Activated CD4-positive, alpha-beta memory T cell treated with anti-CD3 and anti-CD28 coated beads for 36 hours (primary cell): ENCODE results near the gene N4BP2. TPM values are rescaled to one million over a fixed set of nuclear protein-coding genes. Genes with fewer than 3 reads are reported as not detected.
"Not testable (repeated sequence)": the region's sequence is repeated elsewhere in the genome, so short reads cannot be mapped to it uniquely, and the experiment has no call there.

Experiments used
- CTCF ChIA-PET: fragments of 350-600 bp; sonication (Branson Sonifier 250); formaldehyde crosslinking; loops from one replicate; lab custom pipeline; 2021; ENCODE audit warnings: antibody characterized with exemption, inconsistent platforms; lab: Charles Lee
- POLR2A ChIA-PET: fragments of 350-600 bp; sonication (Branson Sonifier 250); formaldehyde crosslinking; loops from one replicate; lab custom pipeline; 2021; ENCODE audit warnings: antibody characterized with exemption; lab: Charles Lee
- DNase-seq: peaks from one replicate; pipeline ENCODE4 v3.0.0-alpha.2; 2020
- H3K27ac Mint-ChIP-seq: one replicate; pipeline ENCODE4 v1.8.0; 2021; ENCODE audit warnings: mixed read lengths
- H3K27me3 Mint-ChIP-seq: one replicate; pipeline ENCODE4 v1.8.0; 2021; ENCODE audit warnings: mixed read lengths
- H3K36me3 Mint-ChIP-seq: one replicate; pipeline ENCODE4 v1.8.0; 2021; ENCODE audit warnings: mixed read lengths
- H3K4me1 Mint-ChIP-seq: one replicate; pipeline ENCODE4 v1.8.0; 2021; ENCODE audit warnings: low read depth, mixed read lengths
- H3K4me3 Mint-ChIP-seq: one replicate; pipeline ENCODE4 v1.8.0; 2021; ENCODE audit warnings: mild to moderate bottlenecking, mixed read lengths
- H3K9me3 Mint-ChIP-seq: one replicate; pipeline ENCODE4 v1.8.0; 2021; ENCODE audit warnings: mixed read lengths
- intact Hi-C: fragments of 100-400 bp; cut with micrococcal nuclease; formaldehyde crosslinking; loops from one replicate; pipeline ENCODE4 v1.15.1; 2023
- total RNA-seq, 2 experiments: library from RNA; stranded (reverse); gene quantifications; one replicate each; pipeline ENCODE4 v1.2.3, GENCODE V29; 2021

Gene N4BP2
- total RNA-seq, 2 experiments from 2014 or later = 19.3 to 21.9 TPM

DNA sequence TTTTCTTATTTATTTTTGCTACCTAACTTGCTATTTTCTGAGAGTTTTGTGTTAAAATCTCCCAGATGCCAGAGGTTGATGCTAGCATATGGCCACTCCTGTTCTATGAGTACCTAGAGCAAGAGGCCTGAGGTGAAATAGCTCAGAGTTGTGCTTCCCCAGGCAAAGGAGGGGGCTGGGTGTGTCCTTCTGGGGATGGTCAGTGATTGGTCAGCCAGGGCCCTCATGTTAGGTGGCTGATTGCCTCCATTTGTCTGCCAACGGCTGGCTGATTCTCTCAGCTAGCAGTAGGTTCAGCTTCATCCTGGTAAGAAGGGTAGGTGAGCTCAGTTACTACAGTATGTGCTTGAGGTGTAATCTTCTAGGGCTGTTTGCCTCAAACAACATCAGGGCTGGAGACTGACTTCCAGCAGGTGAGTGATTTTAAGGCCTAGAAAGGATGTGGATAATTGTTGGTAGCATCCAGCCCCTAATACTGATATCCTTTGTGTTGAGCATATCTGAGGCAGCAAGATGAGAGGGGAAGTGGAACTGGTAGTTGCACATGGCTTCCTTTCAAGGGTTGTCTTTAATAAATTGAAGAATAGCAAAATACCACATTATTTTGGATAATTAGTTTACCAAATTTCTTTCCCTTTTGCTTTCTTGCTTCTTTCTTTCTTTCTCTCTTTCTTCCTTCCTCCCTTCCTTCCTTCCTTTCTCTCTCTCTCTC lies 77.7 kb downstream of the N4BP2 start:
- intact Hi-C loops = no loop called here
- Mint-ChIP-seq H3K27me3 (no peaks in the 10 kb centered on the region), H3K4me1 (peaks cover 6% of the 10 kb centered on the region), H3K9me3 (no peaks in the 10 kb centered on the region), H3K4me3 (no peak overlapping the region), H3K27ac (no peak overlapping the region), H3K36me3 (peaks cover 17% of the 10 kb centered on the region)
- DNase-seq = no peak
- CTCF ChIA-PET = no interaction called here
- POLR2A ChIA-PET = no interaction called here

DNA sequence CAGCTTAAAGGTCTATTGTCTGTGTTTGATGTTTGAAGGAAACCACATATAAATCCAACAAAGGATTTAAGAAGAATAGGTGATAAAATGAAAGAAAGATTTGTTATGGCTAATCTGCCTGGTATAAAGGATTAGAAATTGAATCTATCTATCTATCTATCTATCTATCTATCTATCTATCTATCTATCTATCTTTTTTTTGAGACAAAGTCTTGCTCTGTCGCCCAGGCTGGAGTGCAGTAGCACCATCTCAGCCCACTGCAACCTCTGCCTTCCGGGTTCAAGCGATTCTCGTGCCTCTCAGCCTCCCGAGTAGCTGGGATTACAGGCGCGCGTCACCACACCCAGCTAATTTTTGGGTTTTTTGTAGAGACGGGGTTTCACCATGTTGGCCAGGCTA lies 79.6 kb downstream of the N4BP2 start:
- POLR2A ChIA-PET = not testable (repeated sequence)

DNA sequence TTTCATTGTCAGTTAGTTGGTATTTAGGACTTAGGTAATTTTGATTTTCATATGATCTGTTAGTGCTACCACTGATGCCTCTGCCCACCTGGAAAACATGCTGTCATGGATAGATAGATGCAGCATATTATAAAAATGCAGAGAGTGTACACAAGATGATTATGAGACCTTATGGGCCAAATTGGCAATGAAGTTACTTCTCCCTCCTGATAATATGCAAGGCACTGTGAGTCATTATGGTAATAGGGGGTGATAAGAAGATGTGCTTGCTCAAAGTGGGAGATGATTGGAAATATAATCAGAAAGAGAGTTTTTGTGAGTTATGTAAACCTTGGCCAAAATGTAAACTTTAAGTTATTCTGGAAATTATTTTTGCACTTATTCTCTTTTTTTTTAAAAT lies 83.5 kb downstream of the N4BP2 start:
- peaks cover 24% of the 10 kb centered on the region for H3K4me1 Mint-ChIP-seq
- ChIA-PET POLR2A (no interaction called here), CTCF (no interaction called here)
- peaks cover 34% of the 10 kb centered on the region for H3K36me3 Mint-ChIP-seq
- intact Hi-C loops = no loop called here
- no peak for DNase-seq
- peak overlapping the region; percentile 45 for H3K27ac Mint-ChIP-seq
- H3K4me3 Mint-ChIP-seq = no peak overlapping the region
- no peaks in the 10 kb centered on the region for H3K9me3 Mint-ChIP-seq
- H3K27me3 Mint-ChIP-seq = no peaks in the 10 kb centered on the region

More for the DNA sequence above, 79.6 kb downstream of the N4BP2 start:
- H3K27ac Mint-ChIP-seq, H3K9me3 Mint-ChIP-seq, H3K4me3 Mint-ChIP-seq, H3K4me1 Mint-ChIP-seq, intact Hi-C loops, H3K27me3 Mint-ChIP-seq, DNase-seq: not testable (repeated sequence)
- H3K36me3 Mint-ChIP-seq = peaks cover 19% of the 10 kb centered on the region
- CTCF ChIA-PET = interaction anchor here (0.6 kb wide), 1 partner anchor 109 kb away, joined by 3 read pairs; no protein-coding TSS in a partner anchor

DNA sequence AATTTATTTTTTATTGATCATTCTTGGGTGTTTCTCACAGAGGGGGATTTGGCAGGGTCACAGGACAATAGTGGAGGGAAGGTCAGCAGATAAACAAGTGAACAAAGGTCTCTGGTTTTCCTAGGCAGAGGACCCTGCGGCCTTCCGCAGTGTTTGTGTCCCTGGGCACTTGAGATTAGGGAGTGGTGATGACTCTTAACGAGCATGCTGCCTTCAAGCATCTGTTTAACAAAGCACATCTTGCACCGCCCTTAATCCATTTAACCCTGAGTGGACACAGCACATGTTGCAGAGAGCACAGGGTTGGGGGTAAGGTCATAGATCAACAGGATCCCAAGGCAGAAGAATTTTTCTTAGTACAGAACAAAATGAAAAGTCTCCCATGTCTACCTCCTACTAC lies 83.9 kb downstream of the N4BP2 start:
- DNase-seq, CTCF ChIA-PET, H3K4me3 Mint-ChIP-seq, intact Hi-C loops, POLR2A ChIA-PET, H3K9me3 Mint-ChIP-seq, H3K27me3 Mint-ChIP-seq, H3K27ac Mint-ChIP-seq: not testable (repeated sequence)
- peaks cover 34% of the 10 kb centered on the region for H3K36me3 Mint-ChIP-seq
- peaks cover 24% of the 10 kb centered on the region for H3K4me1 Mint-ChIP-seq

DNA sequence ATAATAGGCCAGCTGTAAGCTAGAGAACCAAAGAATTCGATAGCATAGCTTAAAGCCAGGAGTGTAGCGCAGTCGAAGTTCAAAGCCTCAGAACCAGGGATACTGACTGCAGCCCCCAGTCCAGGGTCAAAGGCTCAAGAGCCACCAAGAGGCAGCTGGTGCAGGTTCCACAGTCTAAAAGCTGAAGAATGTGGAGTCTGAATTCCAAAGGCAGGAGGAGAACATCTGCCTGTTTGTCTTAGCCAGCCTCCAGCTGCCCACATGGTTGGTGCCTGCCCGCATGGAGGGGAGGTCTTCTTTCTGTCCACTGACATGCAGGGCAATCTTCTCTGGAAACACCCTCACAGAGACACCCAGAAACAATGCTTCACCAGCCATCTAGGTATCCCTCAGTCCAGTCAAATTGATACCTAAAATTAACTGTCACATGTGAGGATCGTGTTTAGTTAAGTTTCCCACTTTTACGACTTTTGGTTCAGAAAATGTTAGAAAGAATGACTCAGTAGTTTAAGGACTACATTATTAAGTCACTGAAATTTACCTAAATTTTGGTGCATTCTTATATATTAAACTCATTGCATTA lies 87.4 kb downstream of the N4BP2 start:
- ChIA-PET POLR2A (no interaction called here), CTCF (no interaction called here)
- no peaks in the 10 kb centered on the region for H3K9me3 Mint-ChIP-seq
- intact Hi-C loops = no loop called here
- H3K36me3 Mint-ChIP-seq = peaks cover 27% of the 10 kb centered on the region
- peak; percentile 18 for DNase-seq
- H3K4me1 Mint-ChIP-seq = peaks cover 18% of the 10 kb centered on the region
- no peaks in the 10 kb centered on the region for H3K27me3 Mint-ChIP-seq
- no peak overlapping the region for H3K27ac Mint-ChIP-seq
- no peak overlapping the region for H3K4me3 Mint-ChIP-seq

DNA sequence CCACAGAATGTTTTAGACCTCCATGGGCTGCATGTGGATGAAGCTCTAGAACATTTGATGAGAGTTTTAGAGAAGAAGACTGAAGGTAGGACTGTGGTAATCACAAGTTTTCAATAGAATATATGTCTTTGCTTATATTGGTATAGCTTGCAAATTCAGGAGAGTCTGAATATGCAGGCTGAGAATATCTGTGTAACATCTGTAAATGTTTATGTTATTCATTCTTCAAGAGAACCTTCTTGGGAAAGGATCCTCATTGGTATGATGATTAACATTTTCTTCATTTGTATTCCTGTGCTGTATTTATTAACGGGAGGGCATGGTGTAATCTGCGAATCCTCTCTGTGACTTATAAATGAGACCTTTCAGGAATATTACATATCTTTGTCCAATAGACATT lies 88.1 kb downstream of the N4BP2 start:
- Mint-ChIP-seq H3K27ac (no peak overlapping the region), H3K36me3 (peaks cover 30% of the 10 kb centered on the region), H3K4me3 (no peak overlapping the region), H3K27me3 (no peaks in the 10 kb centered on the region), H3K4me1 (peaks cover 18% of the 10 kb centered on the region), H3K9me3 (no peaks in the 10 kb centered on the region)
- ChIA-PET POLR2A (no interaction called here), CTCF (no interaction called here)
- intact Hi-C loops = no loop called here
- no peak for DNase-seq

DNA sequence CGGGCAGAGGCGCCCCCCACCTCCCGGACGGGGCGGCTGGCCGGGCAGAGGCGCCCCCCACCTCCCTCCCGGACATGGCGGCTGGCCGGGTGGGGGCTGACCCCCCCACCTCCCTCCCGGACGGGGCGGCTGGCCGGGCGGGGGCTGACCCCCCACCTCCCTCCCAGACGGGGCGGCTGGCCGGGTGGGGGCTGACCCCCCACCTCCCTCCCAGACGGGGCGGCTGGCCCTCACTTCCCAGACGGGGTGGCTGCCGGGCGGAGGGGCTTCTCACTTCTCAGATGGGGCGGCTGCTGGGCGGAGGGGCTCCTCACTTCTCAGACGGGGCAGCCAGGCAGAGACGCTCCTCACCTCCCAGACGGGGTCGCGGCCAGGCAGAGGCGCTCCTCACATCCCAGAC lies 90.8 kb downstream of the N4BP2 start:
- intact Hi-C loops, H3K27me3 Mint-ChIP-seq, CTCF ChIA-PET, DNase-seq, H3K27ac Mint-ChIP-seq, H3K4me3 Mint-ChIP-seq, POLR2A ChIA-PET: not testable (repeated sequence)
- peaks cover 36% of the 10 kb centered on the region for H3K36me3 Mint-ChIP-seq
- peaks cover 31% of the 10 kb centered on the region for H3K4me1 Mint-ChIP-seq
- H3K9me3 Mint-ChIP-seq = peaks cover 11% of the 10 kb centered on the region

DNA sequence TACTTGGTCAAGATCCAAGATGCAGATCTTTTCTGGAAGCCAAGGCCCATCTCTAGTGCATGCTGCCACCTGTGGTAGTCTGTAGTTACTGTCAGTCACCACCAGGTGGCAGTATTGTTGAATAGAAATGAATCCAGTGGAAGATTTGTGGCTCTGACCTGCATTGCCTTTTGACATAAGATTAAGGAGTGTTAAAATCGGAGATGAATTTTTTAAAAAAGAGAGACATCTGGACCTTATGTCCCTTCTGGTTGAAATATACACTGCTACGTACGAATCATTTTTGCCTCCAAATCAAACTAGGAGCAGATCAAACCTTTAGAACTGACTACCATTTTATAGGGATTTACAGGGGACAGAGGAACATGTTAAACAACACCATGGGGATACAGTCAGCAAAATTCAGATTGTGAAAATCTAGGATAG lies 93.3 kb downstream of the N4BP2 start:
- H3K36me3 Mint-ChIP-seq = peaks cover 25% of the 10 kb centered on the region
- DNase-seq = peak; percentile 74
- POLR2A ChIA-PET = no interaction called here
- intact Hi-C loops = loop anchor here (1.0 to 5.0 kb wide), 7 partner anchors 37 to 692 kb away; no protein-coding TSS in a partner anchor
- CTCF ChIA-PET = interaction anchor here (0.6 to 2.5 kb wide), 20 partner anchors 12 to 375 kb away, joined by 3 to 15 read pairs (median 4); partner anchors contain the start of gene RHOH
- peaks cover 27% of the 10 kb centered on the region for H3K4me1 Mint-ChIP-seq
- peaks cover 11% of the 10 kb centered on the region for H3K9me3 Mint-ChIP-seq
- H3K4me3 Mint-ChIP-seq = no peak overlapping the region
- H3K27me3 Mint-ChIP-seq = no peaks in the 10 kb centered on the region
- no peak overlapping the region for H3K27ac Mint-ChIP-seq

DNA sequence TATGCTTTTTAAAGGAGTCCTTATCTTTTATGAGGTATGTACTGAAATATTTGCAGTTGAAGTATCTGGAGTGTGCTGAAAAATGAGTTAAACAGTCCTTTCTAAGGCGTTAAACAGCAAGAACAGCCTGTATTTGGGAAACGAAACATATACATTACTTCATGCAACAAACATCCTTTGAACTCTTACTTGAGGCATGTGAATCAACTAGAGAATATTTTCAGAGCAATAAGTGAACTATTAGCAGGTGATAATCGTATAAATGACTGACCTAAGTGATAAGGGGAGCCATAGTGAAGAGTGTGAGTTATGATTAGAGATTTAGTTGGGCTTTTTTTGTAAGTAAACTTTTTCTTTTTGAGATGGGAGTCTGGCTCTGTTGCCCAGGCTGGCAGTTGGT lies 94.3 kb downstream of the N4BP2 start:
- Mint-ChIP-seq H3K27ac (no peak overlapping the region), H3K27me3 (no peaks in the 10 kb centered on the region), H3K4me3 (no peak overlapping the region), H3K36me3 (peaks cover 23% of the 10 kb centered on the region), H3K9me3 (peaks cover 11% of the 10 kb centered on the region), H3K4me1 (peaks cover 27% of the 10 kb centered on the region)
- ChIA-PET POLR2A (no interaction called here), CTCF (interaction anchor here (0.7 to 2.5 kb wide), 11 partner anchors 27 to 175 kb away, joined by 3 to 31 read pairs (median 6); partner anchors contain the start of gene RHOH)
- intact Hi-C loops = loop anchor here (1.0 to 5.0 kb wide), 7 partner anchors 36 to 691 kb away; no protein-coding TSS in a partner anchor
- no peak for DNase-seq

DNA sequence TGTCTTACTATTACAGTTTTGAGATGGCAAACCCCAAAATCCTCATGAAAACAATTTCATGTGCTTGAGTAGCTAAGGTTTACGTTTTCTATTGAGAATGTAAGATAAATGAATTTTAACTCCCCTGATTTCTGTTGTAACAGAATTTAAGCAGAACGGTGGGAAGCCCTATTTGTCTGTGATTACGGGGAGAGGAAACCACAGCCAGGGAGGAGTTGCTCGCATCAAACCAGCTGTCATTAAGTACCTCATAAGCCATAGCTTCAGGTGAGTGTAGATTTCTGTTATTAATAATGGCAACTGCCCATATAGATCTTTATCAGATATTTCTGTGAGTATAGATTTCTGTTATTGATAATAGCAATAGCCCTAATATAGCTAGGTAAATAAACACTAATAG lies 96.0 kb downstream of the N4BP2 start:
- peaks cover 20% of the 10 kb centered on the region for H3K36me3 Mint-ChIP-seq
- peak; percentile 21 for DNase-seq
- H3K9me3 Mint-ChIP-seq = peaks cover 11% of the 10 kb centered on the region
- H3K4me3 Mint-ChIP-seq = no peak overlapping the region
- peaks cover 27% of the 10 kb centered on the region for H3K4me1 Mint-ChIP-seq
- H3K27ac Mint-ChIP-seq = no peak overlapping the region
- intact Hi-C loops = loop anchor here (5.0 kb wide), 2 partner anchors 75 to 690 kb away; no protein-coding TSS in a partner anchor
- ChIA-PET POLR2A (interaction anchor here (1.3 to 2.0 kb wide), 2 partner anchors 45 to 97 kb away, joined by 4 to 5 read pairs; partner anchors contain the start of gene N4BP2), CTCF (interaction anchor here (0.7 to 2.5 kb wide), 12 partner anchors 35 to 173 kb away, joined by 3 to 31 read pairs (median 4); partner anchors contain the start of gene N4BP2)
- no peaks in the 10 kb centered on the region for H3K27me3 Mint-ChIP-seq

DNA sequence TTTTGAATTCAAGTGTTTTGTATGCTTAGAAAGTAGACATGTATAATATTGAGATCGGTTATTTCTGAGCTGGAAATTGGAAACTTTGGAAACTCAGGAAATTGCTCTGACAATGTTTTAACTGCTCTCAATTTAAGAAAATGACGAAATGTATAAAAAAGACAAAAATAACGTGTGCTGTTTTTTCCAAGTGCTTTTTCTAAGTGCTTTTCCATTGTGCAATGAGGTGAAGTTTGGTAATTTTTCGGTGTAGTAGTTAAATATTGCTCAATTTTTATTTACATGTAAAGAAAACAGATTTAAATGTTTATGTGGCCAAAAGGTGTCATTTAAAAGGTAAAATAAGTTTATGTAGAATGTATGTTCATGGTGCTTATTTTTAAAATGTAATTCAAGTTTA lies 100.8 kb downstream of the N4BP2 start:
- CTCF ChIA-PET = interaction anchor here (2.5 kb wide), 1 partner anchor 168 kb away, joined by 9 read pairs; no protein-coding TSS in a partner anchor
- no peak overlapping the region for H3K4me3 Mint-ChIP-seq
- POLR2A ChIA-PET = no interaction called here
- H3K4me1 Mint-ChIP-seq = peaks cover 21% of the 10 kb centered on the region
- intact Hi-C loops = no loop called here
- DNase-seq = no peak
- H3K9me3 Mint-ChIP-seq = no peaks in the 10 kb centered on the region
- no peaks in the 10 kb centered on the region for H3K27me3 Mint-ChIP-seq
- peaks cover 14% of the 10 kb centered on the region for H3K36me3 Mint-ChIP-seq
- no peak overlapping the region for H3K27ac Mint-ChIP-seq

DNA sequence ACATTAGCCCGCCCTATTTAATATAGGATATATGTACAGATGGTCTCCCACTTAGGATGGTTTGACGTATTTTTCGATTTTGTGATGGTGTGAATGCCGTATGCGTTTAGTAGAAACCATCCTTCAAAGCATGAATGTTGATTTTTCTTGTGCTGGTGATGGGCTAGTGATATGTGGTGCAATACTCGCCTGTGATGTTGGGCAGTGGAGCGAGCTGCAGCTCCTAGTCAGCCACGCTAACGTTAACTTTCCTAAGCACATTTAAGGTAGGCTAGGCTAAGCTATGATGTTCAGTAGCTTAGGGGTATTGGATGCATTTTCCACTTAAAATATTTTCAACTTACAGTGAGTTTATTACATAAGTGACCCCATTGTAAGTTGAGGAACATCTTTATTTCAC lies 103.6 kb downstream of the N4BP2 start:
- Mint-ChIP-seq H3K4me3 (no peak overlapping the region), H3K4me1 (peaks cover 9% of the 10 kb centered on the region), H3K27me3 (no peaks in the 10 kb centered on the region), H3K36me3 (peaks cover 19% of the 10 kb centered on the region), H3K9me3 (no peaks in the 10 kb centered on the region), H3K27ac (no peak overlapping the region)
- CTCF ChIA-PET = no interaction called here
- DNase-seq = no peak
- POLR2A ChIA-PET = interaction anchor here (0.7 kb wide), 1 partner anchor 254 kb away, joined by 3 read pairs; no protein-coding TSS in a partner anchor
- intact Hi-C loops = no loop called here
